HepG2 (cell line): Measurements from ENCODE around the gene METTL16. TPM values are rescaled to one million over a fixed set of nuclear protein-coding genes. Genes with fewer than 3 reads are reported as not detected.

Experiments
- BRD4 ChIP-seq: sonication (generic); formaldehyde crosslinking; IDR thresholded peaks from 2 replicates; pipeline ENCODE4 v1.4.0; 2020; ENCODE audit warnings: missing genetic modification reagents
- CSRNP1 ChIP-seq: sonication (generic); formaldehyde crosslinking; IDR thresholded peaks from 2 replicates; pipeline ENCODE4 v1.8.1; 2023; ENCODE audit warnings: mild to moderate bottlenecking, missing genetic modification reagents
- FOXC1 ChIP-seq: sonication (generic); formaldehyde crosslinking; IDR thresholded peaks from 2 replicates; pipeline ENCODE4 v1.8.0; 2022; ENCODE audit warnings: mild to moderate bottlenecking, missing genetic modification reagents, borderline replicate concordance
- HDAC2 ChIP-seq: sonication (generic); formaldehyde crosslinking; IDR thresholded peaks from 2 replicates; pipeline ENCODE4 v1.4.0; 2020; ENCODE audit warnings: missing genetic modification reagents
- KLF16 ChIP-seq, 2 experiments: sonication (generic) in 1 of 2; formaldehyde crosslinking in 1 of 2; IDR thresholded peaks; 2 replicates each; pipeline versions ENCODE4 v1.6.1 to v1.8.0; 2016 to 2023; ENCODE audit warnings: missing genetic modification reagents in 2 of 2, missing compliant biosample characterization in 1 of 2
- MED13 ChIP-seq: sonication (generic); formaldehyde crosslinking; IDR thresholded peaks from 2 replicates; pipeline ENCODE4 v1.5.0; 2020; ENCODE audit warnings: missing genetic modification reagents
- RBAK ChIP-seq: sonication (generic); formaldehyde crosslinking; IDR thresholded peaks from 2 replicates; pipeline ENCODE4 v1.5.1; 2020; ENCODE audit warnings: mild to moderate bottlenecking, missing genetic modification reagents
- RXRA ChIP-seq: sonication (generic); formaldehyde crosslinking; IDR thresholded peaks from 2 replicates; pipeline ENCODE4 v1.5.1; 2020; ENCODE audit warnings: missing genetic modification reagents
- SIX4 ChIP-seq: sonication (generic); formaldehyde crosslinking; IDR thresholded peaks from 2 replicates; pipeline ENCODE4 v1.4.0; 2020; ENCODE audit warnings: missing genetic modification reagents
- SOX13 ChIP-seq, 3 experiments: fragments of 450-650 bp in 1 of 3; sonication (generic) in 1 of 3; formaldehyde crosslinking in 1 of 3; IDR thresholded peaks in 2 of 3; conservative IDR thresholded peaks in 1 of 3; 2 replicates each; pipeline versions ENCODE4 v1.5.0 to v1.6.1; 2016 to 2020; ENCODE audit warnings: antibody characterized with exemption in 1 of 3, mild to moderate bottlenecking in 1 of 3, missing compliant biosample characterization in 1 of 3, missing genetic modification reagents in 1 of 3, moderate library complexity in 1 of 3
- SP4 ChIP-seq: sonication (generic); formaldehyde crosslinking; IDR thresholded peaks from 2 replicates; pipeline ENCODE4 v1.8.1; 2023; ENCODE audit warnings: mild to moderate bottlenecking, missing genetic modification reagents
- SPEN ChIP-seq: sonication (generic); formaldehyde crosslinking; IDR thresholded peaks from 2 replicates; pipeline ENCODE4 v1.5.1; 2020; ENCODE audit warnings: low read depth, mild to moderate bottlenecking, missing genetic modification reagents
- ZBTB49 ChIP-seq: sonication (generic); formaldehyde crosslinking; IDR thresholded peaks from 2 replicates; pipeline ENCODE4 v1.4.0; 2020; ENCODE audit warnings: missing genetic modification reagents, borderline replicate concordance
- ZFY ChIP-seq: sonication (generic); formaldehyde crosslinking; IDR thresholded peaks from 2 replicates; pipeline ENCODE4 v1.4.0; 2020; ENCODE audit warnings: missing genetic modification reagents
- ZNF558 ChIP-seq: sonication (generic); formaldehyde crosslinking; IDR thresholded peaks from 2 replicates; pipeline ENCODE4 v1.9.0; 2022; ENCODE audit warnings: mild to moderate bottlenecking, missing genetic modification reagents, borderline replicate concordance
- ZNF614 ChIP-seq: IDR thresholded peaks from 2 replicates; pipeline ENCODE4 v1.6.1; 2018; ENCODE audit warnings: missing biosample characterization, missing genetic modification reagents, inconsistent platforms, borderline replicate concordance
- ZNF772 ChIP-seq: sonication (generic); formaldehyde crosslinking; IDR thresholded peaks from 2 replicates; pipeline ENCODE4 v1.5.0; 2020; ENCODE audit warnings: mild to moderate bottlenecking, missing genetic modification reagents
- ZNF788 ChIP-seq: sonication (generic); formaldehyde crosslinking; IDR thresholded peaks from 2 replicates; pipeline ENCODE4 v1.5.0; 2020; ENCODE audit warnings: mild to moderate bottlenecking, missing genetic modification reagents, borderline replicate concordance
- ZNF790 ChIP-seq: sonication (generic); formaldehyde crosslinking; IDR thresholded peaks from 2 replicates; pipeline ENCODE4 v1.8.0; 2022; ENCODE audit warnings: missing genetic modification reagents, mild to moderate bottlenecking, borderline replicate concordance
- polyA plus RNA-seq, 8 experiments: library from polyadenylated mRNA; depleted of rRNA in 3 of 8; stranded (reverse) in 7 of 8; unstranded in 1 of 8; fragments of >200 nt; fragmentation: Illumina TruSeq in 4 of 8; extraction: Trizol in 4 of 8; gene quantifications; 2 replicates each; pipeline versions ENCODE4 v1.2.1 to v1.2.3, GENCODE V29; 2011 to 2016; ENCODE audit warnings: low read depth in 4 of 8, missing spikeins in 1 of 8, mixed read lengths in 1 of 8; ENCODE audit not compliant: insufficient read depth in 1 of 8
- total RNA-seq, 5 experiments: library from RNA; depleted of rRNA; stranded (reverse); fragments of >200 nt; fragmentation: Illumina TruSeq; extraction: Trizol; gene quantifications; 2 replicates each; pipeline ENCODE4 v1.2.3, GENCODE V29; 2016; ENCODE audit warnings: low read depth in 1 of 5
- TF ChIP-seq, protein P1 (sequence below): sonication (generic); formaldehyde crosslinking; IDR thresholded peaks from 2 replicates; pipeline ENCODE4; 2020; ENCODE audit warnings: missing genetic modification reagents, mild to moderate bottlenecking, borderline replicate concordance

METTL16 gene
- total and polyA plus RNA-seq, 2 of the 13 experiments (the other 11 are each of a cell fraction or from before 2014, with no cell fraction given), result 11.6 to 18.5 TPM

GRCh38 chr17:2396568-2397246, 115.0 kb downstream of the METTL16 start (continued):
- TF ChIP-seq ZNF614 (CRISPR knock-in tag), result no peak
- TF ChIP-seq MED13 (CRISPR knock-in tag), result 0 out of 2 replicates have a peak, but pooled peaks have one; percentile 26
- no peak for TF ChIP-seq ZNF558 (CRISPR knock-in tag)
- peak; percentile 10; the same call in 1 of the 2 replicates for TF ChIP-seq HDAC2 (CRISPR knock-in tag)
- no peak for TF ChIP-seq ZNF790 (CRISPR knock-in tag)
- TF ChIP-seq ZNF772 (CRISPR knock-in tag), result 0 out of 2 replicates have a peak, but pooled peaks have one; percentile 42
- TF ChIP-seq KLF16 (CRISPR knock-in tag; IDR thresholded peaks at IDR 0.05), result 0 out of 4 replicates have a peak, but pooled peaks of 1 of the 2 experiments have one; percentile 20
- no peak for TF ChIP-seq SOX13 (IDR thresholded peaks at IDR 0.05)
- TF ChIP-seq SOX13 (CRISPR knock-in tag; conservative IDR thresholded peaks at IDR 0.05 in 1 of 2, IDR thresholded peaks at IDR 0.05 in 1 of 2), result peak in 1 of 2 experiments; percentile 27; a peak in 1 of 4 replicates
- peak; percentile 70; the same call in 1 of the 2 replicates for TF ChIP-seq SP4 (CRISPR knock-in tag)
- no peak for TF ChIP-seq FOXC1
- TF ChIP-seq, protein P1, sequence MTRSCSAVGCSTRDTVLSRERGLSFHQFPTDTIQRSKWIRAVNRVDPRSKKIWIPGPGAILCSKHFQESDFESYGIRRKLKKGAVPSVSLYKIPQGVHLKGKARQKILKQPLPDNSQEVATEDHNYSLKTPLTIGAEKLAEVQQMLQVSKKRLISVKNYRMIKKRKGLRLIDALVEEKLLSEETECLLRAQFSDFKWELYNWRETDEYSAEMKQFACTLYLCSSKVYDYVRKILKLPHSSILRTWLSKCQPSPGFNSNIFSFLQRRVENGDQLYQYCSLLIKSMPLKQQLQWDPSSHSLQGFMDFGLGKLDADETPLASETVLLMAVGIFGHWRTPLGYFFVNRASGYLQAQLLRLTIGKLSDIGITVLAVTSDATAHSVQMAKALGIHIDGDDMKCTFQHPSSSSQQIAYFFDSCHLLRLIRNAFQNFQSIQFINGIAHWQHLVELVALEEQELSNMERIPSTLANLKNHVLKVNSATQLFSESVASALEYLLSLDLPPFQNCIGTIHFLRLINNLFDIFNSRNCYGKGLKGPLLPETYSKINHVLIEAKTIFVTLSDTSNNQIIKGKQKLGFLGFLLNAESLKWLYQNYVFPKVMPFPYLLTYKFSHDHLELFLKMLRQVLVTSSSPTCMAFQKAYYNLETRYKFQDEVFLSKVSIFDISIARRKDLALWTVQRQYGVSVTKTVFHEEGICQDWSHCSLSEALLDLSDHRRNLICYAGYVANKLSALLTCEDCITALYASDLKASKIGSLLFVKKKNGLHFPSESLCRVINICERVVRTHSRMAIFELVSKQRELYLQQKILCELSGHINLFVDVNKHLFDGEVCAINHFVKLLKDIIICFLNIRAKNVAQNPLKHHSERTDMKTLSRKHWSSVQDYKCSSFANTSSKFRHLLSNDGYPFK (CRISPR knock-in tag), result peak; percentile 80; the same call in 1 of the 2 replicates
- 0 out of 2 replicates have a peak, but pooled peaks have one; percentile 11 for TF ChIP-seq ZNF788 (CRISPR knock-in tag)
- TF ChIP-seq BRD4 (CRISPR knock-in tag), result 0 out of 2 replicates have a peak, but pooled peaks have one; percentile 57
- peak; percentile 37; the same call in 1 of the 2 replicates for TF ChIP-seq SPEN (CRISPR knock-in tag)
- TF ChIP-seq ZFY (CRISPR knock-in tag), result peak; percentile 55; the same call in 1 of the 2 replicates
- TF ChIP-seq CSRNP1 (CRISPR knock-in tag), result 0 out of 2 replicates have a peak, but pooled peaks have one; percentile 49
- TF ChIP-seq RBAK (CRISPR knock-in tag), result no peak
- TF ChIP-seq ZBTB49 (CRISPR knock-in tag), result no peak
- TF ChIP-seq RXRA (CRISPR knock-in tag), result peak; percentile 35; the same call in 1 of the 2 replicates
- TF ChIP-seq SIX4 (CRISPR knock-in tag), result 0 out of 2 replicates have a peak, but pooled peaks have one; percentile 11
